Panc1 (cell line): ENCODE results near the gene TRABD2A. TPM values are rescaled to one million over a fixed set of nuclear protein-coding genes. Genes with fewer than 3 reads are reported as not detected.

Experiments
- ATAC-seq: fragments of 200-7000 bp; cut with Tn5 transposase; 2 replicates; pipeline ENCODE4 v1.9.1; 2020; ENCODE audit warnings: mild to moderate bottlenecking, moderate library complexity
- BruUV-seq: library from RNA; stranded (reverse); fragments of 400-500 nt; replicated peaks from 2 replicates; lab custom pipeline; 2021; lab: Mats Ljungman, UMichigan
- CTCF ChIA-PET: fragments of 300-600 bp; sonication (Branson Sonifier 250); formaldehyde crosslinking; loops from one replicate; lab custom pipeline; 2022; ENCODE audit warnings: antibody characterized with exemption; lab: Charles Lee
- POLR2A ChIA-PET: fragments of 300-600 bp; sonication (Branson Sonifier 250); formaldehyde crosslinking; loops from one replicate; lab custom pipeline; 2022; ENCODE audit warnings: antibody characterized with exemption; lab: Charles Lee
- DNase-seq: peaks from one replicate; pipeline ENCODE4 v3.0.0-alpha.2; 2010; ENCODE audit warnings: low read depth, low spot score
- H3K27ac ChIP-seq: 2 replicates; pipeline ENCODE4 v1.5.1; 2011; ENCODE audit warnings: mild to moderate bottlenecking, low read length, inconsistent platforms
- H3K27me3 ChIP-seq: fragments of 200-500 bp; sonication (Bioruptor generic); 2 replicates; pipeline ENCODE4 v1.6.0; 2014; ENCODE audit warnings: low read length, inconsistent platforms; ENCODE audit not compliant: control insufficient read depth, insufficient read depth
- H3K36me3 ChIP-seq: fragments of 200-500 bp; sonication (Bioruptor generic); 2 replicates; pipeline ENCODE4 v1.5.1; 2014; ENCODE audit warnings: inconsistent platforms, mild to moderate bottlenecking, low read length, moderate library complexity; ENCODE audit not compliant: control insufficient read depth, insufficient read depth
- H3K4me1 ChIP-seq: 2 replicates; pipeline ENCODE4 v1.5.1; 2011; ENCODE audit warnings: inconsistent platforms, mild to moderate bottlenecking, low read length, moderate library complexity; ENCODE audit not compliant: control insufficient read depth, insufficient read depth
- H3K4me3 ChIP-seq, 2 experiments: 2 replicates each; pipeline ENCODE4 v1.5.1; 2011 to 2012; ENCODE audit warnings: low read depth in 2 of 2, low read length in 2 of 2, mild to moderate bottlenecking in 2 of 2, inconsistent platforms in 1 of 2, moderate library complexity in 1 of 2
- H3K9me3 ChIP-seq: fragments of 200-500 bp; sonication (Bioruptor generic); 2 replicates; pipeline ENCODE4 v1.5.1; 2014; ENCODE audit warnings: low read depth, mild to moderate bottlenecking, inconsistent platforms, low read length, moderate library complexity; ENCODE audit not compliant: control insufficient read depth, insufficient read depth
- CTCF ChIP-seq: fragments of 450-650 bp; IDR thresholded peaks from 2 replicates; pipeline ENCODE4 v1.5.1; 2017; ENCODE audit warnings: mild to moderate bottlenecking
- POLR2AphosphoS5 ChIP-seq: IDR thresholded peaks from 2 replicates; pipeline ENCODE4 v1.6.1; 2012; ENCODE audit warnings: mild to moderate bottlenecking, low read depth, low read length, moderate library complexity
- REST ChIP-seq, 2 experiments: IDR thresholded peaks; 2 replicates each; pipeline ENCODE4 v1.6.1; 2011 to 2012; ENCODE audit warnings: low read depth in 2 of 2, control low read depth in 1 of 2, low read length in 1 of 2, mild to moderate bottlenecking in 1 of 2, moderate library complexity in 1 of 2; ENCODE audit not compliant: insufficient read depth in 1 of 2
- SIN3A ChIP-seq: IDR thresholded peaks from 2 replicates; pipeline ENCODE4 v1.6.1; 2012; ENCODE audit warnings: low read depth, mild to moderate bottlenecking, low read length, moderate library complexity, borderline replicate concordance; ENCODE audit not compliant: insufficient read depth
- TCF7L2 ChIP-seq: IDR thresholded peaks from 2 replicates; pipeline ENCODE4 v1.6.1; 2011; ENCODE audit warnings: mild to moderate bottlenecking, low read depth, low read length, inconsistent platforms
- in situ Hi-C: cut with HindIII; loops from 2 replicates; pipeline ENCODE4 v1.10.0; 2016; ENCODE audit warnings: low sequenced_read_pairs, low pct_unique_long_range_greater_than_20kb
- intact Hi-C: fragments of 100-400 bp; cut with micrococcal nuclease; formaldehyde crosslinking; loops from one replicate; pipeline ENCODE4 v1.10.0; 2022; ENCODE audit not compliant: unreplicated experiment
- total RNA-seq: library from RNA; stranded (reverse); gene quantifications from one replicate; pipeline ENCODE4 v1.2.1, GENCODE V29; 2021; ENCODE audit not compliant: unreplicated experiment

The TRABD2A gene
- total RNA-seq, 1 experiment from 2014 or later, result 1.7 TPM

- intact Hi-C loops (no loop called here), in situ Hi-C loops (no loop called here)
- no peaks in the 10 kb centered on the region for H3K9me3 ChIP-seq
- H3K27me3 ChIP-seq, result no peaks in the 10 kb centered on the region
- DNase-seq (no peak), ATAC-seq (no peak)
- no peak overlapping the region for H3K4me3 ChIP-seq
- no TSS peak for BruUV-seq
- POLR2A ChIA-PET, result no interaction called here
- peaks cover 6% of the 10 kb centered on the region; the same call in 1 of the 2 replicates for H3K4me1 ChIP-seq
- H3K27ac ChIP-seq, result no peak overlapping the region
- no peaks in the 10 kb centered on the region; the same call in 1 of the 2 replicates for H3K36me3 ChIP-seq
- TF ChIP-seq POLR2AphosphoS5 (no peak), TCF7L2 (no peak), REST (IDR thresholded peaks at IDR 0.05; ENCODE audit: insufficient read depth in 1 of 2, low read depth in 2 of 2, low read length in 1 of 2) (no peak), CTCF (no peak)
- CTCF ChIA-PET, result no interaction called here
Observed at GRCh38 chr2:84901593-84902120, 20.8 kb upstream of the TRABD2A start.

GRCh38 chr2:84900971-84901370 lies 20.1 kb upstream of the TRABD2A start:
- Histone ChIP-seq H3K27ac (no peak overlapping the region), H3K9me3 (no peaks in the 10 kb centered on the region), H3K4me3 (no peak overlapping the region), H3K27me3 (no peaks in the 10 kb centered on the region), H3K36me3 (no peaks in the 10 kb centered on the region; the same call in 1 of the 2 replicates), H3K4me1 (peaks cover 6% of the 10 kb centered on the region; the same call in 1 of the 2 replicates)
- TF ChIP-seq POLR2AphosphoS5, result no peak
- no peak for TF ChIP-seq TCF7L2
- no peak for TF ChIP-seq SIN3A
- no peak for TF ChIP-seq REST (IDR thresholded peaks at IDR 0.05; ENCODE audit: insufficient read depth in 1 of 2, low read depth in 2 of 2, low read length in 1 of 2)
- TF ChIP-seq CTCF, result no peak
- no TSS peak for BruUV-seq
- POLR2A ChIA-PET, result no interaction called here
- CTCF ChIA-PET, result no interaction called here
- no peak for ATAC-seq
- no peak for DNase-seq
- intact Hi-C loops, result no loop called here
- in situ Hi-C loops, result no loop called here
